K562 (cell line): ENCODE measurements around the gene LEMD1. TPM values are rescaled to one million over a fixed set of nuclear protein-coding genes. Genes with fewer than 3 reads are reported as not detected.

Experiments
- ATAC-seq: fragments of 200-7000 bp; cut with Tn5 transposase; 3 replicates; pipeline ENCODE4 v1.9.1; 2020; ENCODE audit warnings: moderate library complexity
- BruUV-seq: library from RNA; stranded (reverse); fragments of 400-500 nt; replicated peaks from 2 replicates; lab custom pipeline; 2021; lab: Mats Ljungman, UMichigan
- CTCF ChIA-PET: fragments of 300-600 bp; formaldehyde crosslinking; extraction: SDS; loops from one replicate; lab custom pipeline; 2021; ENCODE audit warnings: low intra/inter-chr PET ratio; lab: Yijun Ruan, JAX
- POLR2A ChIA-PET: fragments of 300-600, 350-650 bp; sonication (Branson Sonifier 250); formaldehyde crosslinking; extraction: SDS; loops from one replicate; lab custom pipeline; 2021; ENCODE audit warnings: antibody characterized with exemption, inconsistent platforms; lab: Yijun Ruan, JAX
- DNase-seq, 4 experiments: peaks; one replicate each; pipeline versions ENCODE4 v3.0.0 to v3.0.0-alpha.2; 2011 to 2018; ENCODE audit warnings: low spot score in 3 of 4, mixed read lengths in 3 of 4; ENCODE audit errors: extremely low read depth in 1 of 4
- FAIRE-seq: peaks from 2 replicates; lab custom pipeline; 2011; peaks lifted over from hg19 to GRCh38; lab: Jason Lieb, UNC
- H2AFZ ChIP-seq: 2 replicates; pipeline ENCODE4 v1.6.0; 2011; ENCODE audit warnings: low read depth, low read length, control low read depth, inconsistent platforms
- H3K27ac ChIP-seq: fragments of 200-600 bp; 3 replicates; pipeline ENCODE4 v1.8.0; 2011; ENCODE audit warnings: low read depth, mild to moderate bottlenecking, control low read depth, inconsistent platforms, low read length, moderate library complexity, mixed read lengths; ENCODE audit errors: extremely low read depth
- H3K27me3 ChIP-seq, 2 experiments: fragments of 300-600 bp in 1 of 2; 2 replicates in 1 of 2; 3 replicates in 1 of 2; pipeline versions ENCODE4 v1.6.0 to v1.8.0; 2011; ENCODE audit warnings: inconsistent platforms in 2 of 2, low read length in 2 of 2, mild to moderate bottlenecking in 1 of 2, mixed read lengths in 1 of 2, moderate library complexity in 1 of 2; ENCODE audit not compliant: control insufficient read depth in 2 of 2, insufficient read depth in 2 of 2
- H3K36me3 ChIP-seq: fragments of 300-600 bp; 3 replicates; pipeline ENCODE4 v1.8.0; 2011; ENCODE audit warnings: mild to moderate bottlenecking, low read length, inconsistent platforms; ENCODE audit not compliant: control insufficient read depth, insufficient read depth
- H3K4me1 ChIP-seq, 2 experiments: fragments of 200-600 bp in 1 of 2; replicated peaks in 1 of 2; 2 replicates in 1 of 2; 3 replicates in 1 of 2; pipeline versions ENCODE4 v1.5.1 to v1.8.0; 2011; ENCODE audit warnings: inconsistent platforms in 2 of 2, low read length in 2 of 2, mild to moderate bottlenecking in 1 of 2, mixed read lengths in 1 of 2, moderate library complexity in 1 of 2; ENCODE audit not compliant: control insufficient read depth in 2 of 2, insufficient read depth in 2 of 2
- H3K4me2 ChIP-seq: 2 replicates; pipeline ENCODE4 v1.6.1; 2011; ENCODE audit warnings: low read length, control low read depth, inconsistent platforms, mixed read lengths; ENCODE audit not compliant: insufficient read depth
- H3K4me3 ChIP-seq: fragments of 200-600 bp; sonication (generic), shearing (Covaris generic); 2 replicates; pipeline ENCODE4 v1.5.1; 2016; ENCODE audit warnings: control low read depth, inconsistent platforms
- H3K79me2 ChIP-seq: fragments of 200-600 bp; 3 replicates; pipeline ENCODE4 v1.8.0; 2011; ENCODE audit warnings: low read length, inconsistent platforms; ENCODE audit not compliant: control insufficient read depth, insufficient read depth
- H3K9ac ChIP-seq, 2 experiments: 2 replicates each; pipeline versions ENCODE4 v1.6.0 to v1.6.1; 2011; ENCODE audit warnings: low read depth in 2 of 2, low read length in 2 of 2, control low read depth in 1 of 2, inconsistent platforms in 1 of 2, mild to moderate bottlenecking in 1 of 2, mixed read lengths in 1 of 2; ENCODE audit not compliant: insufficient read depth in 1 of 2
- H3K9me1 ChIP-seq: one replicate; pipeline ENCODE4 v1.6.0; 2011; ENCODE audit warnings: inconsistent platforms, mild to moderate bottlenecking, low read length, moderate library complexity; ENCODE audit not compliant: control insufficient read depth, insufficient read depth
- H3K9me3 ChIP-seq: replicated peaks from 2 replicates; pipeline ENCODE4 v1.5.1; 2011; ENCODE audit warnings: low read depth, low read length, inconsistent platforms; ENCODE audit not compliant: control insufficient read depth, insufficient read depth
- H4K20me1 ChIP-seq: replicated peaks from 2 replicates; pipeline ENCODE4 v1.6.1; 2011; ENCODE audit warnings: low read length, inconsistent platforms, mixed read lengths; ENCODE audit not compliant: control insufficient read depth, insufficient read depth
- ATF1 ChIP-seq, 2 experiments: fragments of 450-650 bp in 1 of 2; IDR thresholded peaks; 2 replicates each; pipeline ENCODE4 v1.6.1; 2016; ENCODE audit warnings: missing compliant biosample characterization in 1 of 2, missing genetic modification characterization in 1 of 2
- CBX1 ChIP-seq: sonication (generic); IDR thresholded peaks from 2 replicates; pipeline ENCODE4 v1.6.1; 2016; ENCODE audit warnings: antibody characterized with exemption, low read depth, mild to moderate bottlenecking
- ZNF384 ChIP-seq: IDR thresholded peaks from 2 replicates; pipeline ENCODE4 v1.6.1; 2012; ENCODE audit warnings: low read depth, low read length, improper control_type of control experiment
- WGBS: fragments of 100-300 bp; shearing (Covaris generic); methylation state at CpG from one replicate; pipeline ENCODE4 v1.1.6; 2016; ENCODE audit warnings: low coverage, mixed read lengths; ENCODE audit not compliant: insufficient coverage; ENCODE audit errors: missing lambda C conversion rate; 5-methylcytosine and 5-hydroxymethylcytosine counted together
- in situ Hi-C: fragments of 300-500 bp; cut with MboI; formaldehyde crosslinking; loops from 4 replicates; pipeline ENCODE4 v1.15.0; 2018; ENCODE audit warnings: inconsistent platforms, mixed read lengths
- intact Hi-C: fragments of 100-400 bp; cut with micrococcal nuclease; formaldehyde crosslinking; loops from 2 replicates; pipeline ENCODE4 v1.14.2; 2022
- polyA plus RNA-seq, 8 experiments: library from polyadenylated mRNA; depleted of rRNA in 4 of 8; stranded (reverse) in 5 of 8; unstranded in 3 of 8; fragments of >200 nt; fragmentation: Nextera tagmentation in 2 of 8; fragmentation: Illumina TruSeq in 1 of 8; extraction: Ambion mirVana in 2 of 8; extraction: Trizol in 1 of 8; gene quantifications; 2 replicates each; pipeline versions ENCODE4 v1.2.1 to v1.2.3, GENCODE V29; 2011 to 2014; ENCODE audit warnings: inconsistent platforms in 1 of 8, missing spikeins in 1 of 8
- total RNA-seq, 7 experiments: library from RNA; depleted of rRNA in 6 of 7; stranded (reverse); fragments of >200 nt in 6 of 7; fragmentation: Illumina TruSeq in 2 of 7; extraction: Trizol in 2 of 7; gene quantifications; 2 replicates each; pipeline versions ENCODE4 v1.2.1 to v1.2.3, GENCODE V29; 2011 to 2021; ENCODE audit warnings: low replicate concordance in 1 of 7
- TF ChIP-seq, protein P1 (sequence below), 2 experiments: fragments of 450-650 bp in 1 of 2; sonication (generic) in 1 of 2; formaldehyde crosslinking in 1 of 2; IDR thresholded peaks in 1 of 2; conservative IDR thresholded peaks in 1 of 2; 2 replicates each; pipeline versions ENCODE4 v1.6.1 to v1.8.1; 2016 to 2023; ENCODE audit warnings: mild to moderate bottlenecking in 2 of 2, moderate library complexity in 2 of 2, inconsistent platforms in 1 of 2, missing genetic modification reagents in 1 of 2
- TF ChIP-seq, protein P2 (sequence below): IDR thresholded peaks from 2 replicates; pipeline ENCODE4 v1.6.1; 2011; ENCODE audit not compliant: insufficient read length; ENCODE audit errors: extremely low read depth
- TF ChIP-seq, protein P3 (sequence below): fragments of 250-450 bp; sonication (Bioruptor Pico); IDR thresholded peaks from 2 replicates; pipeline ENCODE4 v1.4.0; 2020
- TF ChIP-seq, protein P4 (sequence below), 3 experiments: fragments of 200-800 bp in 1 of 3; sonication (Bioruptor generic) in 1 of 3; sonication (generic) in 1 of 3; formaldehyde crosslinking in 1 of 3; IDR thresholded peaks; 2 replicates each; pipeline versions ENCODE4 v1.6.1 to v1.8.0; 2016 to 2022; ENCODE audit warnings: mild to moderate bottlenecking in 2 of 3, missing compliant biosample characterization in 2 of 3, missing genetic modification characterization in 2 of 3, missing genetic modification reagents in 1 of 3
- TF ChIP-seq, protein P5 (sequence below): fragments of 250-450 bp; sonication (Bioruptor Pico); IDR thresholded peaks from 2 replicates; pipeline ENCODE4 v1.8.0; 2022; ENCODE audit warnings: moderate library complexity, mild to moderate bottlenecking, inconsistent platforms

The LEMD1 gene
- total and polyA plus RNA-seq, 9 of the 15 experiments (the other 6 are each of a cell fraction or from before 2014, with no cell fraction given), result 0.11 to 2.4 (median 0.57) TPM; not detected in 1

DNA sequence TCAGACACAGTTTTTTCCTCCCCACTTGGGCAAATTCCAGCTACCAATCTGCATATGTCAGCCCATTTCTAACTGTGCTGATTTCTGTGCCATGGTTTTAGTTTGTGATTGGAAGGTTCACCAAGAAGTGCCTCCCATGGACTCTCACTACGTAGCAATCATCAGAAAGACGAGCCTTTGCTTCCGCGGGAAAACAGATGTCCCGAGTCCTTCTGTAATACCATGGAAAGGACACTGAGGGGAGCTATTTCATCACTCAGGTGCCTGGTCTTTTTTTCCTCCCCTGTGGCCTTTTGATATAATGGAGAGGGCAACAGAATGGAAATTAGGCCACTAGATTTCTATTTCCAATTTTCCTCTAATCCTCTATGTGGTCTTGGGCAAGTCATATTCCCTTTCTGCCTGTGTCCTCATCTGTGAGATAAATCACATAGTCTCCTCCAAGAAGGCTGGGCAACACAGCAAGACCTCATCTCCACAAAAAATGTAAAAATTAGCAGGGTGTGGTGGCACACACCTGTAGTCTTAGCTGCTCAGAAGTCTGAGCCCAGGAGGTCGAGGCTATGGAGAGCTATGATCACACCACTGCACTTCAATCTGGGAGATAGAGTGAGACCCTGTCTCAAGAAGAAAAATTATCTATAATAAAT is 24.8 kb downstream of the LEMD1 start:
- H3K4me1 ChIP-seq, result no peaks in the 10 kb centered on the region
- WGBS, result 3% methylated on average over 6 of the region's 6 CpGs
- H2AFZ ChIP-seq, result no peak overlapping the region
- no peaks in the 10 kb centered on the region for H4K20me1 ChIP-seq
- intact Hi-C loops (loop anchor here (1.0 to 2.0 kb wide), 3 partner anchors 34 to 127 kb away; no protein-coding TSS in a partner anchor), in situ Hi-C loops (loop anchor here (5.0 kb wide), 1 partner anchor 90 kb away; no protein-coding TSS in a partner anchor)
- ChIA-PET POLR2A (interaction anchor here (0.6 to 1.5 kb wide), 8 partner anchors 9 to 124 kb away, joined by 3 to 6 read pairs (median 3); no protein-coding TSS in a partner anchor), CTCF (interaction anchor here (0.6 to 3.2 kb wide), 9 partner anchors 32 to 261 kb away, joined by 3 to 36 read pairs (median 4); no protein-coding TSS in a partner anchor)
- H3K9me1 ChIP-seq, result no peaks in the 10 kb centered on the region
- no peaks in the 10 kb centered on the region; a peak in 1 of 5 replicates for H3K27me3 ChIP-seq
- H3K36me3 ChIP-seq, result no peaks in the 10 kb centered on the region
- H3K9me3 ChIP-seq, result no peaks in the 10 kb centered on the region
- no peak overlapping the region for H3K9ac ChIP-seq
- FAIRE-seq, result peak; percentile 83
- H3K27ac ChIP-seq, result no peak overlapping the region
- H3K4me2 ChIP-seq, result no peak overlapping the region
- ATAC-seq, result peak; percentile 86
- H3K4me3 ChIP-seq, result no peak overlapping the region
- no TSS peak for BruUV-seq
- DNase-seq, result peak; percentile 68 to 76 (median 70)
- H3K79me2 ChIP-seq, result no peaks in the 10 kb centered on the region
- TF ChIP-seq, protein P1, sequence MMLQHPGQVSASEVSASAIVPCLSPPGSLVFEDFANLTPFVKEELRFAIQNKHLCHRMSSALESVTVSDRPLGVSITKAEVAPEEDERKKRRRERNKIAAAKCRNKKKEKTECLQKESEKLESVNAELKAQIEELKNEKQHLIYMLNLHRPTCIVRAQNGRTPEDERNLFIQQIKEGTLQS (IDR thresholded peaks at IDR 0.05), result peak; percentile 40; the same call in 1 of the 2 replicates
- TF ChIP-seq, protein P1 (CRISPR knock-in tag; conservative IDR thresholded peaks at IDR 0.05), result no peak
- no peak for TF ChIP-seq CBX1
- TF ChIP-seq ZNF384, result peak; percentile 73
- TF ChIP-seq, protein P2, sequence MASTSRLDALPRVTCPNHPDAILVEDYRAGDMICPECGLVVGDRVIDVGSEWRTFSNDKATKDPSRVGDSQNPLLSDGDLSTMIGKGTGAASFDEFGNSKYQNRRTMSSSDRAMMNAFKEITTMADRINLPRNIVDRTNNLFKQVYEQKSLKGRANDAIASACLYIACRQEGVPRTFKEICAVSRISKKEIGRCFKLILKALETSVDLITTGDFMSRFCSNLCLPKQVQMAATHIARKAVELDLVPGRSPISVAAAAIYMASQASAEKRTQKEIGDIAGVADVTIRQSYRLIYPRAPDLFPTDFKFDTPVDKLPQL, result no peak
- TF ChIP-seq, protein P3, sequence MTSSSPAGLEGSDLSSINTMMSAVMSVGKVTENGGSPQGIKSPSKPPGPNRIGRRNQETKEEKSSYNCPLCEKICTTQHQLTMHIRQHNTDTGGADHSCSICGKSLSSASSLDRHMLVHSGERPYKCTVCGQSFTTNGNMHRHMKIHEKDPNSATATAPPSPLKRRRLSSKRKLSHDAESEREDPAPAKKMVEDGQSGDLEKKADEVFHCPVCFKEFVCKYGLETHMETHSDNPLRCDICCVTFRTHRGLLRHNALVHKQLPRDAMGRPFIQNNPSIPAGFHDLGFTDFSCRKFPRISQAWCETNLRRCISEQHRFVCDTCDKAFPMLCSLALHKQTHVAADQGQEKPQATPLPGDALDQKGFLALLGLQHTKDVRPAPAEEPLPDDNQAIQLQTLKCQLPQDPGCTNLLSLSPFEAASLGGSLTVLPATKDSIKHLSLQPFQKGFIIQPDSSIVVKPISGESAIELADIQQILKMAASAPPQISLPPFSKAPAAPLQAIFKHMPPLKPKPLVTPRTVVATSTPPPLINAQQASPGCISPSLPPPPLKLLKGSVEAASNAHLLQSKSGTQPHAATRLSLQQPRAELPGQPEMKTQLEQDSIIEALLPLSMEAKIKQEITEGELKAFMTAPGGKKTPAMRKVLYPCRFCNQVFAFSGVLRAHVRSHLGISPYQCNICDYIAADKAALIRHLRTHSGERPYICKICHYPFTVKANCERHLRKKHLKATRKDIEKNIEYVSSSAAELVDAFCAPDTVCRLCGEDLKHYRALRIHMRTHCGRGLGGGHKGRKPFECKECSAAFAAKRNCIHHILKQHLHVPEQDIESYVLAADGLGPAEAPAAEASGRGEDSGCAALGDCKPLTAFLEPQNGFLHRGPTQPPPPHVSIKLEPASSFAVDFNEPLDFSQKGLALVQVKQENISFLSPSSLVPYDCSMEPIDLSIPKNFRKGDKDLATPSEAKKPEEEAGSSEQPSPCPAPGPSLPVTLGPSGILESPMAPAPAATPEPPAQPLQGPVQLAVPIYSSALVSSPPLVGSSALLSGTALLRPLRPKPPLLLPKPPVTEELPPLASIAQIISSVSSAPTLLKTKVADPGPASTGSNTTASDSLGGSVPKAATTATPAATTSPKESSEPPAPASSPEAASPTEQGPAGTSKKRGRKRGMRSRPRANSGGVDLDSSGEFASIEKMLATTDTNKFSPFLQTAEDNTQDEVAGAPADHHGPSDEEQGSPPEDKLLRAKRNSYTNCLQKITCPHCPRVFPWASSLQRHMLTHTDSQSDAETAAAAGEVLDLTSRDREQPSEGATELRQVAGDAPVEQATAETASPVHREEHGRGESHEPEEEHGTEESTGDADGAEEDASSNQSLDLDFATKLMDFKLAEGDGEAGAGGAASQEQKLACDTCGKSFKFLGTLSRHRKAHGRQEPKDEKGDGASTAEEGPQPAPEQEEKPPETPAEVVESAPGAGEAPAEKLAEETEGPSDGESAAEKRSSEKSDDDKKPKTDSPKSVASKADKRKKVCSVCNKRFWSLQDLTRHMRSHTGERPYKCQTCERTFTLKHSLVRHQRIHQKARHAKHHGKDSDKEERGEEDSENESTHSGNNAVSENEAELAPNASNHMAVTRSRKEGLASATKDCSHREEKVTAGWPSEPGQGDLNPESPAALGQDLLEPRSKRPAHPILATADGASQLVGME (CRISPR knock-in tag), result no peak
- TF ChIP-seq, protein P4, sequence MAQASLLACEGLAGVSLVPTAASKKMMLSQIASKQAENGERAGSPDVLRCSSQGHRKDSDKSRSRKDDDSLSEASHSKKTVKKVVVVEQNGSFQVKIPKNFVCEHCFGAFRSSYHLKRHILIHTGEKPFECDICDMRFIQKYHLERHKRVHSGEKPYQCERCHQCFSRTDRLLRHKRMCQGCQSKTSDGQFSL (CRISPR knock-in tag; IDR thresholded peaks at IDR 0.05), result no peak
- TF ChIP-seq, protein P4 (tag; IDR thresholded peaks at IDR 0.05), result no peak
- TF ChIP-seq ATF1 (CRISPR knock-in tag; IDR thresholded peaks at IDR 0.05), result no peak
- TF ChIP-seq ATF1 (tag; IDR thresholded peaks at IDR 0.05), result 0 out of 2 replicates have a peak, but pooled peaks have one; percentile 21
- TF ChIP-seq, protein P5, sequence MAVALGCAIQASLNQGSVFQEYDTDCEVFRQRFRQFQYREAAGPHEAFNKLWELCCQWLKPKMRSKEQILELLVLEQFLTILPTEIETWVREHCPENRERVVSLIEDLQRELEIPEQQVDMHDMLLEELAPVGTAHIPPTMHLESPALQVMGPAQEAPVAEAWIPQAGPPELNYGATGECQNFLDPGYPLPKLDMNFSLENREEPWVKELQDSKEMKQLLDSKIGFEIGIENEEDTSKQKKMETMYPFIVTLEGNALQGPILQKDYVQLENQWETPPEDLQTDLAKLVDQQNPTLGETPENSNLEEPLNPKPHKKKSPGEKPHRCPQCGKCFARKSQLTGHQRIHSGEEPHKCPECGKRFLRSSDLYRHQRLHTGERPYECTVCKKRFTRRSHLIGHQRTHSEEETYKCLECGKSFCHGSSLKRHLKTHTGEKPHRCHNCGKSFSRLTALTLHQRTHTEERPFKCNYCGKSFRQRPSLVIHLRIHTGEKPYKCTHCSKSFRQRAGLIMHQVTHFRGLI (CRISPR knock-in tag), result no peak
